Activated B cell treated with CpG ODN at 0.5 μM for 24 hours (primary cell): ENCODE measurements around the gene ACTRT3. TPM values are rescaled to one million over a fixed set of nuclear protein-coding genes. Genes with fewer than 3 reads are reported as not detected.
A peak's percentile ranks its signal among the peaks of the same experiment; 100 is the strongest.

Source experiments
- ATAC-seq: fragments of 200-7000 bp; cut with Tn5 transposase; one replicate; pipeline ENCODE4 v1.10.0; 2021; ENCODE audit warnings: low read depth, mild to moderate bottlenecking, moderate library complexity
- CTCF ChIA-PET: fragments of 350-600 bp; sonication (Branson Sonifier 250); formaldehyde crosslinking; loops from one replicate; lab custom pipeline; 2021; ENCODE audit warnings: antibody characterized with exemption; lab: Charles Lee
- POLR2A ChIA-PET: fragments of 350-600 bp; sonication (Branson Sonifier 250); formaldehyde crosslinking; loops from one replicate; lab custom pipeline; 2021; ENCODE audit warnings: antibody characterized with exemption; lab: Charles Lee
- DNase-seq: peaks from one replicate; pipeline ENCODE4 v3.0.0; 2022
- H3K27ac Mint-ChIP-seq: one replicate; pipeline ENCODE4 v1.8.0; 2020; ENCODE audit warnings: mixed read lengths
- H3K27me3 Mint-ChIP-seq: one replicate; pipeline ENCODE4 v1.8.0; 2021; ENCODE audit warnings: mixed read lengths
- H3K36me3 Mint-ChIP-seq: one replicate; pipeline ENCODE4 v1.8.0; 2021; ENCODE audit warnings: low read depth, mixed read lengths
- H3K4me1 Mint-ChIP-seq: one replicate; pipeline ENCODE4 v1.8.0; 2021; ENCODE audit warnings: mixed read lengths
- H3K4me3 Mint-ChIP-seq: one replicate; pipeline ENCODE4 v1.8.0; 2020; ENCODE audit warnings: mild to moderate bottlenecking, mixed read lengths
- H3K9me3 Mint-ChIP-seq: one replicate; pipeline ENCODE4 v1.8.0; 2020; ENCODE audit warnings: mixed read lengths
- CTCF ChIP-seq: fragments of 200-600 bp; IDR thresholded peaks from one replicate; pipeline ENCODE4 v1.8.0; 2022; ENCODE audit warnings: antibody characterized with exemption, mild to moderate bottlenecking
- intact Hi-C: fragments of 100-400 bp; cut with micrococcal nuclease; formaldehyde crosslinking; loops from one replicate; pipeline ENCODE4 v1.15.1; 2024
- total RNA-seq: library from RNA; stranded (reverse); gene quantifications from 2 replicates; pipeline ENCODE4 v1.2.3, GENCODE V29; 2022

The ACTRT3 gene
- total RNA-seq, 1 donor from 2014 or later, result 0.49 TPM

- Mint-ChIP-seq H3K4me3 (peak overlapping the region; percentile 96), H3K27me3 (no peaks in the 10 kb centered on the region), H3K9me3 (peaks cover 6% of the 10 kb centered on the region), H3K27ac (peak overlapping the region; percentile 99), H3K36me3 (peaks cover 6% of the 10 kb centered on the region), H3K4me1 (peaks cover 24% of the 10 kb centered on the region)
- ChIA-PET POLR2A (interaction anchor here (0.6 to 3.5 kb wide), 29 partner anchors 9 to 1902 kb away, joined by 3 to 86 read pairs (median 4); partner anchors contain the start of genes LRRC34, LRRIQ4, MYNN and RPL22L1), CTCF (interaction anchor here (1.6 to 3.1 kb wide), 2 partner anchors 8 to 98 kb away, joined by 8 to 17 read pairs; partner anchors contain the start of gene MYNN)
- peak; percentile 78 for DNase-seq
- intact Hi-C loops, result loop anchor here (2.0 to 5.0 kb wide), 6 partner anchors 102 to 1106 kb away; partner anchors contain the start of genes MECOM, RPL22L1, SEC62 and SKIL
- TF ChIP-seq CTCF, result no peak
- peak; percentile 53 for ATAC-seq
These were observed 5.0 kb downstream of the ACTRT3 start for GRCh38 chr3:169764312-169764881.

GRCh38 chr3:169760479-169760878, 8.9 kb downstream of the ACTRT3 start:
- Mint-ChIP-seq H3K36me3 (peaks cover 6% of the 10 kb centered on the region), H3K4me1 (peaks cover 25% of the 10 kb centered on the region), H3K27ac (no peak overlapping the region), H3K4me3 (no peak overlapping the region), H3K9me3 (peaks cover 2% of the 10 kb centered on the region), H3K27me3 (no peaks in the 10 kb centered on the region)
- TF ChIP-seq CTCF, result no peak
- ChIA-PET CTCF (interaction anchor here (1.8 kb wide), 1 partner anchor 101 kb away, joined by 5 read pairs; no protein-coding TSS in a partner anchor), POLR2A (interaction anchor here (2.8 kb wide), 1 partner anchor 12 kb away, joined by 13 read pairs; the partner anchor contains the start of gene MYNN)
- intact Hi-C loops, result loop anchor here (5.0 kb wide), 2 partner anchors 98 to 932 kb away; partner anchors contain the start of gene MECOM
- DNase-seq (no peak), ATAC-seq (no peak)

- ChIA-PET POLR2A (interaction anchor here (0.5 to 2.8 kb wide), 2 partner anchors 14 to 649 kb away, joined by 3 to 13 read pairs; partner anchors contain the start of gene MYNN), CTCF (interaction anchor here (0.6 kb wide), 1 partner anchor 88 kb away, joined by 3 read pairs; no protein-coding TSS in a partner anchor)
- Mint-ChIP-seq H3K4me1 (peaks cover 18% of the 10 kb centered on the region), H3K4me3 (no peak overlapping the region), H3K9me3 (no peaks in the 10 kb centered on the region), H3K27me3 (no peaks in the 10 kb centered on the region), H3K36me3 (peaks cover 2% of the 10 kb centered on the region), H3K27ac (no peak overlapping the region)
- intact Hi-C loops, result no loop called here
- DNase-seq, result no peak
- no peak for TF ChIP-seq CTCF
- no peak for ATAC-seq
These were observed 10.1 kb downstream of the ACTRT3 start for GRCh38 chr3:169759256-169759655.

- H3K36me3 Mint-ChIP-seq, result no peaks in the 10 kb centered on the region
- ChIA-PET CTCF (interaction anchor here (0.6 kb wide), 1 partner anchor 89 kb away, joined by 3 read pairs; no protein-coding TSS in a partner anchor), POLR2A (no interaction called here)
- no peaks in the 10 kb centered on the region for H3K27me3 Mint-ChIP-seq
- peaks cover 11% of the 10 kb centered on the region for H3K4me1 Mint-ChIP-seq
- no peak for ATAC-seq
- H3K4me3 Mint-ChIP-seq, result no peak overlapping the region
- no peak for DNase-seq
- no peak overlapping the region for H3K27ac Mint-ChIP-seq
- no peak for TF ChIP-seq CTCF
- H3K9me3 Mint-ChIP-seq, result no peaks in the 10 kb centered on the region
- intact Hi-C loops, result no loop called here
These were observed 10.9 kb downstream of the ACTRT3 start for GRCh38 chr3:169758359-169758994.

DNA sequence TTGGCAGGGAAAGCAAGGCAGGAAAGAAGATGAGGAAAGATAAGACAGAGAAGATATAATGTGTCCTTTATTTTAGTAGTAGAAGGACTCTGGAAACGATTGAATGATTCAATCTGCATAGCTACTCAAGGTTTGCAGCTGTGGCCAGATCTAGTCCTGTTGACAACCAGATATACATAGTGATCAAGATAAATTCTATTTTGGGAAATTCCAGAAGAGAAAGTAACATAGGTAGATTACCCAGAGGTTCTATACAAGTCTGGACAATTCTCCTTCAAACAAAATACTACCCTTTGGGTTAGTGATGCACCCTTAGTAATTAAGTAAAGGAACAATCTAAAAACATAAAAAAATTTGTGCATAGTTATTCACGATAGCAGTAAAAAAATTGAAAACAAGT, 13.9 kb downstream of the ACTRT3 start:
- ChIA-PET CTCF (no interaction called here), POLR2A (no interaction called here)
- Mint-ChIP-seq H3K27me3 (peaks cover 8% of the 10 kb centered on the region), H3K27ac (no peak overlapping the region), H3K4me3 (no peak overlapping the region), H3K4me1 (peaks cover 9% of the 10 kb centered on the region), H3K36me3 (no peaks in the 10 kb centered on the region), H3K9me3 (no peaks in the 10 kb centered on the region)
- DNase-seq (no peak), ATAC-seq (no peak)
- intact Hi-C loops, result no loop called here
- no peak for TF ChIP-seq CTCF
